Measurements from ENCODE around the gene SMTN. TPM values are rescaled to one million over a fixed set of nuclear protein-coding genes. Genes with fewer than 3 reads are reported as not detected.
A peak's percentile ranks its signal among the peaks of the same experiment; 100 is the strongest.

SMTN gene
- total RNA-seq, 4 donors from 2014 or later = 173 to 294 (median 253) TPM

GRCh38 chr22:31102441-31103081 lies 21.4 kb downstream of the SMTN start:
- Histone ChIP-seq H3K4me3 (no peak overlapping the region), H3K36me3 (peaks cover 3 to 77% (median 7%) of the 10 kb centered on the region in 3 donors), H3K4me1 (peaks cover 0 to 87% (median 42%) of the 10 kb centered on the region in 4 donors), H3K27ac (peak overlapping the region; percentile 59 to 98 (median 82)), H3K27me3 (no peaks in the 10 kb centered on the region), H3K9me3 (no peaks in the 10 kb centered on the region)
- TF ChIP-seq EP300 (IDR thresholded peaks at IDR 0.05) (peak in 1 of 2 donors; percentile 86), POLR2A (IDR thresholded peaks at IDR 0.05) (no peak)
- 63 to 75% methylated on average over 8 of the region's 8 CpGs for WGBS, 2 donors
- DNase-seq (ENCODE audit: low spot score in 2 of 2) = peak; percentile 60 to 75

DNA sequence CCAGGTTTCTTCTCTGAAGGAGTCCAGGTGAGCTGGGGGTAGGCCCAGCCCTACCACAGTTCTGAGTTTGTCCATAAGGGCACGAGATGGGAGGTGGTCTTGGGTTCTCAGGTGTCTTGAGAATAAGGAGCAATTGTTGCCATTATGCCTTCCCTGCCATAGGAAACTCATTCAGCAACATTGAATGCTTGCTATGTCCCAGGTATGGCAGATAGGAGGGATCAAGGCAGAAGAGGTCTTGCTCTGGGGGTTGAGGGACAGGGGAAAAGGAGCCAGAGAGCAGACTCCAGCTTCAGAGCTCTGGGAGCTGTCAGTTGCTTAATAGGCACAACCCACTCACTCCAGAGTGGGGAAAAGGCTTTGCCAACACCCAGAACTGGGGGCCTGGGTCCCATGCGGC lies 22.0 kb downstream of the SMTN start:
- 75 to 76% methylated on average over 2 of the region's 2 CpGs for WGBS, 2 donors
- no peak overlapping the region for H3K4me3 ChIP-seq
- H3K27me3 ChIP-seq = no peaks in the 10 kb centered on the region
- peaks cover 3 to 72% (median 7%) of the 10 kb centered on the region in 3 donors for H3K36me3 ChIP-seq
- TF ChIP-seq POLR2A (IDR thresholded peaks at IDR 0.05) (no peak), CTCF (IDR thresholded peaks at IDR 0.05) (no peak), EP300 (IDR thresholded peaks at IDR 0.05) (no peak)
- peak overlapping the region; percentile 59 to 98 (median 82) for H3K27ac ChIP-seq
- H3K4me1 ChIP-seq = peaks cover 0 to 85% (median 41%) of the 10 kb centered on the region in 4 donors
- DNase-seq (ENCODE audit: low spot score in 2 of 2) = no peak
- no peaks in the 10 kb centered on the region for H3K9me3 ChIP-seq

DNA sequence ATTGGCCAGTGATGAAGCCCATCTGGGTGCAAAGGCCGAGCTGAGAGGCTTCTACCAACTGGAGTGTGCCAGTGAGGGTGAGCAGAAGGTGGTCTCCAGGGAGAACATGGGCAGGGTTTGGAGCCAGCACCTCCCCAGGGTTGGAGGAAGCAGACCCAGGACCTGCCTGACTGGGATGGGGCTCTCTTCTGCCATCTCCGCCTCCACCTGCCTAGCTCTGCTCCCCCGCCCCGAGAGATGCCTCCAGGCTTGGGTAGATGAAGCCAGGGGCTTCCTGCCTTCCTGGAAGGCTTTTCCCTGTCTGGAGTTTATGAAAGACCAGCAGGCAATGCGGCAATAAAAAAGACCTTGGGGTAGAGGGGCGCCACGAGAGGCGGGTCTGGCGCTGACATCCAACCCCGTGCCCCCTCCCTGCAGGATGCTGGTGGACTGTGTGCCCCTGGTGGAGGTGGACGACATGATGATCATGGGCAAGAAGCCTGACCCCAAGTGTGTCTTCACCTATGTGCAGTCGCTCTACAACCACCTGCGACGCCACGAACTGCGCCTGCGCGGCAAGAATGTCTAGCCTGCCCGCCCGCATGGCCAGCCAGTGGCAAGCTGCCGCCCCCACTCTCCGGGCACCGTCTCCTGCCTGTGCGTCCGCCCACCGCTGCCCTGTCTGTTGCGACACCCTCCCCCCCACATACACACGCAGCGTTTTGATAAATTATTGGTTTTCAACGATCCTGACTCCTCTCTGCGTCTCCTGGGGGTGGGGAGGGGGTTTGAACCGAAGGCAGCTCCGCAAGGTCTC lies 23.0 kb downstream of the SMTN start:
- TF ChIP-seq EP300 (IDR thresholded peaks at IDR 0.05) (peak in 1 of 2 donors; percentile 57), CTCF (IDR thresholded peaks at IDR 0.05) (peak in 1 of 5 experiments; percentile 7), POLR2A (IDR thresholded peaks at IDR 0.05) (peak in 1 of 2 donors; percentile 28)
- no peaks in the 10 kb centered on the region for H3K27me3 ChIP-seq
- peaks cover 3 to 63% (median 7%) of the 10 kb centered on the region in 3 donors for H3K36me3 ChIP-seq
- peak overlapping the region; percentile 69 to 98 (median 93) for H3K27ac ChIP-seq
- H3K9me3 ChIP-seq = no peaks in the 10 kb centered on the region
- H3K4me3 ChIP-seq = no peak overlapping the region
- WGBS, 2 donors = 70 to 73% methylated on average over 32 to 33 of the region's 33 CpGs
- H3K4me1 ChIP-seq = peaks cover 0 to 80% (median 35%) of the 10 kb centered on the region in 4 donors
- no peak for DNase-seq (ENCODE audit: low spot score in 2 of 2)

DNA sequence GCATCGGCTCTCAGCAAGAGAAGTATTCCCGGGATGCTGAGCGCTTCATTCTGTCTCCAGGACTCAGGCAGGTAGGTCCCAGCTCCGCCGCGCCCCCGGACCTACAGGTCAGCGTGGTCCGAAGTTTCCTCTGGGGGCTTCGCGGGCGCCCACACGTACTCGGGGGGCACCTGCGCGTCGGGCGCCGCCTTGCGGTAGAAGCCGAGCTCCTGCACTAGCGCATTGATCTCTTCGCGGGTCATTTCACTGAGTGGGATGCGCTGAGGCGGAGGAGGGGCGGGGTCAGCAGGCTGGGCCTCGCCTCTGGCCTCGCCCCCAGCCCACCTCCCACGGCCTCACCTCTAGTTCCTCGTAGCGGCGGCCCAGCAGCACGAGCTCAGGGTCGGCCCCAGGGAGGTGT lies 23.8 kb downstream of the SMTN start:
- no peak overlapping the region for H3K4me3 ChIP-seq
- H3K27ac ChIP-seq = peak overlapping the region; percentile 90 to 98 (median 93)
- TF ChIP-seq EP300 (IDR thresholded peaks at IDR 0.05) (peak in 1 of 2 donors; percentile 4), POLR2A (IDR thresholded peaks at IDR 0.05) (no peak), CTCF (IDR thresholded peaks at IDR 0.05) (peak in 3 of 5 experiments; percentile 31 to 44 (median 39))
- 40 to 48% methylated on average over 30 to 35 of the region's 35 CpGs for WGBS, 2 donors
- peaks cover 0 to 73% (median 32%) of the 10 kb centered on the region in 4 donors for H3K4me1 ChIP-seq
- no peaks in the 10 kb centered on the region for H3K27me3 ChIP-seq
- H3K9me3 ChIP-seq = no peaks in the 10 kb centered on the region
- DNase-seq (ENCODE audit: low spot score in 2 of 2) = no peak
- peaks cover 3 to 55% (median 6%) of the 10 kb centered on the region in 3 donors for H3K36me3 ChIP-seq

DNA sequence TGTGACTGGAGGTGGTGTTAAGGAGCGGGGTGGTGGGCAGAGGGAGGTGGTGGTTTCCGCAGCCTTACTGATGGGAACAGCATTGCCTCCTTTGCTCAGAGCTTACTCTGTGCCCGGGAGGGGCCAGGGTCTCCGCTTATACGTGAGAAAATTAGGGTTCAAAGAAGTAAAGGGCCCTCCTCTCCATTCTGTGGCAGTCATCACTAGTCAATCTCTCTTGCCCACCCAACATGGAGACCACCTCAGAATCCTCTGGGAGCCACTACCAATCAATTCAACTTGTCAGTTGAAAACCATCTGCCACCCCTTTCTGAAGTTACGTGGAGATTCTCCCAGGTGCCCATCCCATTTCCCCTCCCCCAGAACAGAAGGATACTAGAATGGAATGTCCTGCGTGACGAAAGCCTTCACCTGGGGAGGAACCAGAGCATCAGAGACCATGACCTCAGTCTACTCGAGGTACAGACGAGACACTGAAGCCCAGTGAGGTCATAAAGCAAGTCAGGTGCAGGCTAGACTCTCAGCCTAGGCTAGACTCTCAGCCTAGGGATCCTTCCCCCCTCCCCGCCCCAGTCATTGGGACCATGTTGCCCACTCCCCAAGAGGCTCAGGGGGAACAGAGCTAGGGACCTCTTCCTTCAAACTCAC lies 24.3 kb downstream of the SMTN start:
- WGBS, 2 donors = 72 to 73% methylated on average over 11 of the region's 11 CpGs

More for the DNA sequence above, 24.3 kb downstream of the SMTN start:
- TF ChIP-seq CTCF (IDR thresholded peaks at IDR 0.05) (no peak), EP300 (IDR thresholded peaks at IDR 0.05) (no peak), POLR2A (IDR thresholded peaks at IDR 0.05) (no peak)
- Histone ChIP-seq H3K36me3 (peaks cover 1 to 49% (median 3%) of the 10 kb centered on the region in 3 donors), H3K27ac (peak overlapping the region; percentile 90 to 98 (median 93)), H3K27me3 (no peaks in the 10 kb centered on the region), H3K9me3 (no peaks in the 10 kb centered on the region), H3K4me3 (peak overlapping the region in 2 of 4 donors; percentile 80 to 88), H3K4me1 (peaks cover 0 to 70% (median 32%) of the 10 kb centered on the region in 4 donors)
- DNase-seq (ENCODE audit: low spot score in 2 of 2) = no peak

All from tibial nerve (tissue), 4 donors.